ENCODE data around the gene CAVIN4. TPM values are rescaled to one million over a fixed set of nuclear protein-coding genes. Genes with fewer than 3 reads are reported as not detected.

CAVIN4 gene
- total RNA-seq, 5 donors from 2014 or later (not counting 1 experiment from before 2014, with no cell fraction given) = 0.13 to 0.26 (median 0.18) TPM; not detected in 1

DNA sequence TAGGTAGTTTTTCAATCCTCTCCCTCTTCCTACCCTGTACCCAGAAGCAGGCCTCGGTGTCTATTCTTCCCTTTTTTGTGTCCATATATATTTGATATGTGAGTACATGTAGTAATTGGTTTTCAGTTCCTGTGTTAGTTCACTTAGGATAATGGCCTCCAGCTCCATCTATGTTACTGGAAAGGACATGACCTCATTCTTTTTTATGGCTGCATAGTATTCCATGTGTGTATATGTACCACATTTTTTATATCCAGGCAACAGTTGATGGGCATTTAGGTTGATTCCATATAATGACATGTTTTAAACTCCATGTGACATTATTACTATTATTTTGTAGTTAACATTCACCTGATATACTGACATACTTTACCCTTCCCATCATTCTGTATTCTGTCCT lies 49.1 kb downstream of the CAVIN4 start:
- H3K4me1 Mint-ChIP-seq = no peaks in the 10 kb centered on the region
- H3K4me3 Mint-ChIP-seq = no peak overlapping the region
- Histone ChIP-seq H3K27ac (ENCODE audit: low read length) (no peak overlapping the region), H3K27me3 (replicated peaks in 1 of 2; ENCODE audit: control insufficient read depth in 2 of 2, extremely low read depth in 1 of 2, insufficient read depth in 2 of 2, low read length in 1 of 2) (no peaks in the 10 kb centered on the region), H3K4me1 (ENCODE audit: control insufficient read depth in 1 of 2, extremely low read depth in 1 of 2, insufficient read depth in 2 of 2, low read length in 2 of 2) (no peaks in the 10 kb centered on the region), H3K9me3 (no peaks in the 10 kb centered on the region), H3K4me3 (ENCODE audit: control insufficient read depth in 1 of 2, extremely low read depth in 1 of 2, low read length in 1 of 2) (no peak overlapping the region), H3K36me3 (ENCODE audit: control insufficient read depth in 2 of 2, extremely low read depth in 1 of 2, insufficient read depth in 1 of 2, low read length in 1 of 2) (no peaks in the 10 kb centered on the region)
- no peak overlapping the region for H3K27ac Mint-ChIP-seq
- POLR2A ChIA-PET = no interaction called here
- H3K9me3 Mint-ChIP-seq = peaks cover 0 to 12% (median 6%) of the 10 kb centered on the region in 3 donors
- H3K36me3 Mint-ChIP-seq = no peaks in the 10 kb centered on the region
- peaks cover 10 to 11% of the 10 kb centered on the region in 2 donors for H3K27me3 Mint-ChIP-seq
- no CpG with 5 or more reads among the region's 1 CpG for WGBS (ENCODE audit: insufficient coverage)
- CTCF ChIA-PET = no interaction called here
- ATAC-seq (replicated peaks in 1 of 4) (no peak), DNase-seq (no peak)

DNA sequence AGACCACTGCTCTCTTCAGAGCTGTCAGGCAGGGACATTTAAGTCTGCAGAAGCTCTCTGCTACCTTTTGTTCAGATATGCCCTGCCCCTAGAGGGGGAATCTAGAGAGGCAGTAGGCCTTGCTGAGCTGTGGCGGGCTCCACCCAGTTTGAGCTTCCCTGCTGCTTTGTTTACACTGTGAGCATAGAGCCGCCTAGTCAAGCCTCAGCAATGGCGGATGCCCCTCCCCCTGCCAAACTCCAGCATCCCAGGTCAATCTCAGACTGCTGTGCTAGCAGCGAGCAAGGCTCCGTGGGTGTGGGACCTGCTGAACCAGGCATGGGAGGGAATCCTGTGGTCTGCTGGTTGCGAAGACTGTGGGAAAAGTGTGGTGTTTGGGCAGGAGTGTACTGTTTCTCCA lies 59.9 kb downstream of the CAVIN4 start:
- no peak overlapping the region for H3K27ac Mint-ChIP-seq
- Histone ChIP-seq H3K4me1 (ENCODE audit: control insufficient read depth in 1 of 2, extremely low read depth in 1 of 2, insufficient read depth in 2 of 2, low read length in 2 of 2) (no peaks in the 10 kb centered on the region), H3K9me3 (no peaks in the 10 kb centered on the region), H3K4me3 (ENCODE audit: control insufficient read depth in 1 of 2, extremely low read depth in 1 of 2, low read length in 1 of 2) (no peak overlapping the region), H3K27ac (ENCODE audit: low read length) (no peak overlapping the region), H3K36me3 (ENCODE audit: control insufficient read depth in 2 of 2, extremely low read depth in 1 of 2, insufficient read depth in 1 of 2, low read length in 1 of 2) (no peaks in the 10 kb centered on the region), H3K27me3 (replicated peaks in 1 of 2; ENCODE audit: control insufficient read depth in 2 of 2, extremely low read depth in 1 of 2, insufficient read depth in 2 of 2, low read length in 1 of 2) (peaks cover 0 to 11% of the 10 kb centered on the region in 2 experiments)
- no peak overlapping the region for H3K4me3 Mint-ChIP-seq
- H3K27me3 Mint-ChIP-seq = peaks cover 34 to 36% of the 10 kb centered on the region in 2 donors
- WGBS (ENCODE audit: insufficient coverage) = 82% methylated on average over 4 of the region's 6 CpGs
- CTCF ChIA-PET = no interaction called here
- peaks cover 5 to 7% (median 5%) of the 10 kb centered on the region in 3 donors for H3K9me3 Mint-ChIP-seq
- POLR2A ChIA-PET = no interaction called here
- DNase-seq (no peak), ATAC-seq (replicated peaks in 1 of 4) (no peak)
- no peaks in the 10 kb centered on the region for H3K36me3 Mint-ChIP-seq
- no peaks in the 10 kb centered on the region for H3K4me1 Mint-ChIP-seq

Other genes with a start within 250 kb of the CAVIN4 start
- gene TEX10, start 225.1 kb upstream of the CAVIN4 start, total RNA-seq = 10 to 100 TPM; 14.7 to 18.9 (median 16.7) TPM
- gene MSANTD3, start 150.9 kb upstream of the CAVIN4 start, total RNA-seq = 10 to 100 TPM in 4 of 5 donors, 1 to 10 TPM in 1; 7.7 to 15.3 (median 13.1) TPM
- under 1 TPM in 2 of 5 donors, not detected in 3; 0.22 to 0.26 TPM for gene TMEFF1, start 104.9 kb upstream of the CAVIN4 start, total RNA-seq

Data from T-cell (primary cell).